ENCODE data around the gene CUL1. TPM values are rescaled to one million over a fixed set of nuclear protein-coding genes. Genes with fewer than 3 reads are reported as not detected.

CUL1 gene
- total RNA-seq, 1 experiment from 2014 or later = 88.2 TPM

DNA sequence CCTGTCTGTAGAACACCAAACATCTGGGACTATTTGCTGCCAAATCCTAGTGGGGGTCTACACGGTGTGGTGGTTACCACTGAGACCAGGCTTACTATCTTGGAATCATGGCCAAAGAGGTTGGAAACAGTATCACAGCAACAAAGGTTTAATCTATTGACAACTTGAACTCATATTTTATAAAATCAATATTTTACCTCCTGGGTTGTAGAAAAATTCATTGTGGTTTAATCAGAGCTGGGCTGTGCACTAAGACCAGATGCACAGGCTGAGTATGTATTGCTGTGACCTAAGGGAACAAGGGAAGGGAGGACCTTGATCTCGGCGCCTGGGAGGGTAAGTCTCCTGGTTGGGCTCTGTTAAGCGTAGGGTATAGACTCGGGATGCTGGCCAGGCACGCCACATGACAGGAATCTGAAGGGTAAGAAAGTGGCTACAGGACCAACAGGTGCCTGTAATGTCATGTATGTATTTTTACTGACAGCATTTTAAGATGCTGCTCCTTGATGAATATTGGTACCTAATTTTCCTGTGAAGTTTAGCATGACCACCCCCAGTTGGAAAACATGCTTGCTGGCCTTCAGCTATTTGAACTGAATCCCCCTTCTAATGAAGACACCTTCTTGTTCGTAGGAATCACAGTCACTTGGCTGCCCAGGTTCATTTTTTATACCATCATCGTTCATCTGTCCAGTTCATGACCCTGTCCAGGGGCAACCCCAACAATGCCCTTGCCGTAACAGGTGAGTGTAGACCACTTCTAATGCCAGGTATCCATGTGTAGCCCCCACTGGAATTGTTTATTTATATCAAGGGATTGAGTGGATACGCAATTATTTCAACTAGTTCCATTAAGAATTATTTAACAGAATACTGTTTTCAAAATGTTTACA lies 105.9 kb downstream of the CUL1 start:
- DNase-seq (ENCODE audit: low read depth) = no peak

DNA sequence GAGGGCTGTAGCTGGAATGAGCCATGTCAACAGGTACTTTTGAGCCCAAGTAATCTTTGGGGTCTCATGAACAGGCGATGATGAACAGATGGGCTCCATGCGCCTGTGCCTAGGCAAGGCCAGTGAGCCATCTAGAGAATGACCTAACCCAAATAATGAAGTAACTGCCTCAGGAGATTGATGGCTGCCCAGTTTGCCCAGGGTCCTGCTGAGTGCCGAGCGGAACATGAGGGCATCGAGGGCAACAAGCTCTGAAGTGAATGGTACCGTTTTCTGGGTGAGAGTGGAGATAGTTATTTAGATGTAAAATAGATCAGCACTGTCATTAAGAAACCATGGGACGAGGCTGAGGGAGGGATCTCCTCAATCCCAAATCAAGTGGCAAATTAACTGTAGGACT lies 107.5 kb downstream of the CUL1 start:
- DNase-seq (ENCODE audit: low read depth) = no peak

DNA sequence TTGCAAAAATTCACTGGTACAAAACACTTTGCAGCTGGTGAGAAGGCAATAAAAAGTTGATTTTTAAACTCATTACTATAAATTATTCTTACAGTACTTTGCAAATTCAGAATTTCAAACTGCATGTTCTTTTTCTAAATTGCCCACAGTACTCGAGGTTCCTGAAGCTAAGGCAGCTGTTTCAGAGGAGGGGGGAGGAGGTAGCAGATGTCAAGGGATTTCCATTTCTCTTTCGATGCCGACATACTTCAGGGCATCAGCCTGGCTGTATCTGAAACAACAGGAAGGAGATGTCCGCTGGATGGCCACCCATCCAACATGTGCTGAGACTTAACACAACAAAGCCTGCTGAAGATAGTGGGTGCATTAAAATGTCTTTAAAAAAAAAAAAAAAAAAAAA lies 108.7 kb downstream of the CUL1 start:
- peak; percentile 64 for DNase-seq (ENCODE audit: low read depth)

DNA sequence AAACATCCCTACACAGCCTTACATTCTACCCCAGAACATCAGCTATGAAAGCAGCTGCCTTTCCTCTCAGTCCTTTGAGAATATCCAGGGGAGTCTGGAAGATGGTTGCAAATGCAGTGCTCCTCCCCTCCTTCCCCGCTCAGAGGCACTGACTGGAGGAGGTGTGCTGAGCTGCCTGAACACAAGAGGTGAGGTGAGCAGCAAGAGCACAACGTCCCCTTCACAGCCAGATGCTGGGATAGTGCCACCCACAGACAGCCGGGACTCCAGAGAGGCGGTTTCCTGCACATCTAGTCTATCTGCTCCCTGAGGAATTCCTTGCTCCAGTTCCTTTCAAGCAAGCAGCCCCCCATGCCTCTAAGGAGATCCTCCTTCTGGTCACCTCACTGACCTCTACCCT lies 111.2 kb downstream of the CUL1 start:
- no peak for DNase-seq (ENCODE audit: low read depth)

DNA sequence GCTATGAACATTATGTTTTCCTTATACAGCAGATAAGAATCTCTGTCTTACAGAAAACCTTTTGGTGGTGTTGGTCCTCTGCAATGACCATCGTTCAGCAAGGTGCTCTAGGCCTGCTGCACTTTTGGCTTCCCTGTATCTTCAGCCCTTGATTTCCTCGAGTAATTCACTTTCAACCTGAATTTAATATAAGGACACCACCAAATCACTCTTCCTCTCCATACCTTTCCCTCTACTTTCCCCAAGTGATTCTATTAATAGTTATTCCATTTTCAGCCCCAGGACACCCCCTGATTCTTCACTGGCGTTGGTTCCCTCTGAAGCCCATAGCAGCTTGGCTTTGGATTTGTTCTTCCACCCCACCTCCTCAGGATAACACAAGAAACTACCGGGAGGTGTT lies 113.2 kb downstream of the CUL1 start:
- DNase-seq (ENCODE audit: low read depth) = no peak

DNA sequence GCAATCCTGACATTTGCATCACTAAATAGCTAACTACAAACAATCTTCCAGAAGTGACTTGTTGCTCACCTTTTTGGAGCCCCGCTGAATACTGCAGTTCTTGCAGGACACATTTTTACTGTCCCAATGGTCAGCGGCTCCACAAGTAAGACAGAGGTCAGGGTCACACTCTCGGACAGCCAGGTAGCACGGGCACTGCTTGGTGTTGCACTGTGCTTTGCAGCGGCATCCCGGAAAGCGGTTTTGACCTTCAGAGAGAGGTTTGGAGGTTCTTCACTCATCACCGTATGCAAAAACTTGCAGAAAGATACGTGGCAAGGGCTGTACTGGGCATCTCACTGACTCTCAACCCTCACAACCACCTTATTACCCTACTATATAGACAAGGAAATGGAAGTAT lies 115.2 kb downstream of the CUL1 start:
- DNase-seq (ENCODE audit: low read depth) = no peak

DNA sequence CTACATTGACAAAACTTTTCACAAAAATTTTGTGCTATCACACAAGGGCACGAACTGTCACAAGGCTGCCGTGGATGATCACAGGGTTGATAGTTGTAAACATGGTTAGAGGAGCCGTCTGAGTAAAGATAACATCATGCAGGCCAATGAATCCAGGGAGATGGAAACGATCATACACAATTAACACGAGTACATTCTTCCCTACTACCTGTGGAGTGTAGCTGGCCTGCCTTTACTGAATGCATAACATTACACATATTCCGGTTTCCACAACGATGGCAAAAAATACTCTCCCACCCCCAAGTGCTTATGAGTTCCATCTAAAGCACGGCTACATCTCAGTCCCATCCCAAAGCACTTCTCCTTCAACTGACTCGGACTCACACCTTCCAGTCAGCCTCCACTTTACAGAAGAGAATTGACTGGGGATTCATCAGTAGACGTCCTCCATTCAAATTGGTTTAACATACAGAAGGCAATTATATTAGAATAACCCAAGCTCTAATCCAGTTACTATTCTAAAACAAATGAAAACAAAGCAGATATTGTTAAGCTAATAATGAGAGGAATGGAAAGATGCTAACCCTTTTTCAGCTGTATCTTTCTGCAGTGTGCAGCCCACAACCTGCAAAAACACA lies 116.3 kb downstream of the CUL1 start:
- no peak for DNase-seq (ENCODE audit: low read depth)

DNA sequence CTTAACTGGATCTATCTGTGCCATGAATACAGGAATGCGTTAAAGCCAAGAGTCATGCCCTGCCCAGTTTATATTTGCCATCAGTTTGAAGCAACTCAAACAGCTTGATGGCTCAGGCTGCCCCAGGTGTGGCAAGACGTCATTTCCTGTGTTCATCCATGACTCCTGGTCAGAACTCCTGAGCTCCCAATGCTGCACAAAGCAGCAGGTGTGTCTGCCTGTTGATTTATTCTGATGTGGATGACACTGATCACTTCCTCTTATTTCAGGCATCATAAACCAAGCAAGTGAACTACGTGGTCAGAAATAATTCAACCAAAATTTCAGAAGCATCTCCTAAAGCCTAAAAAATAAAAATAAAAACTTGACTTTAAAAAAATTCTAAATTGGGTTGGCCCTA lies 116.9 kb downstream of the CUL1 start:
- no peak for DNase-seq (ENCODE audit: low read depth)

DNA sequence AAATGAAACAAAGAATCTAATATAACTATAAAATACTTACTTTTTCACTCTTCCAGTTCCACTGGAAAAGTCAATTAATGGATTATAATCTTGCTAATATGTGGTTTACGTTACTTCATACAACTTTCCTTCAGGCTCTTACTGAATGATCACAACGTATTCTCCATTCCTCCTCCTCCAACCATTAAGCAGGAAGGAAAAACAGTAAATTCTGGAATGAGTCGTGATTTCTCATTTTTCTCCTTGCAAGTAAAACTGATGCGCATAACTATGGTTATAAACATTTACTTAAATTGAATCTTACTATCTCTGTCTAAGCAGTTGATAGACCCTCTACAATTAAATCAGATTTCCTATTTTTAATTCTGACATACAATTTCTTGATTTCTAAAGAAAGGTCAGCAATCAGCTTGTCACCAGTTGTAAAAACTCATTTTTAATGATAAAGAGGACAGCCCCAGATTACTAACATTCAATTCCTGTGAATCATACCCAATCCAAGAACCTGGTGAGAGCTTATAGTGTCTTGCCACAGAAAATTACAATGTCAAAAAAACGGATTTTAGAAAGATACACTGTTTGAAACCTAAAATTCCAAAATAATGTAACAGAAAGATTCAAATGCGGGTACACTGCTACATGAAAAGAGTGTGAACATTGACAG lies 121.1 kb downstream of the CUL1 start:
- DNase-seq (ENCODE audit: low read depth) = peak; percentile 56

DNA sequence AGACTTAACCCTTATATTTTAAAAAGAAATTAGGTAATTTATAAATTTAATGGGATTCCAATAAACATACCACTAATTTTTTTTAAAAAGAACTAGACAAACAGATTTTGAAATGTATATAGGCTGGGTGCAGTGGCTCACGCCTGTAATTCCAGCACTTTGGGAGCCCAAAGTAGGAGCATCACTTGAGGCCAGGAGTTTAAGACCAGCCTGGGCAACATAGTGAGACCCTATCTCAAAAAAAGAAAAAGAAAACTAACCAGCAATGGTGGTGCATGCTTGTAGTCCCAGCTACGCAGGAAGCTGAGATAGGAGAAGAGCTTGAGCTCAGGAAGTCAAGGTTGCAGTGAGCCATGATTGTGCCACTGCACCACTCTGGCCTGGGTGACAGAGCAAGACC lies 122.7 kb downstream of the CUL1 start:
- DNase-seq (ENCODE audit: low read depth) = no peak

DNA sequence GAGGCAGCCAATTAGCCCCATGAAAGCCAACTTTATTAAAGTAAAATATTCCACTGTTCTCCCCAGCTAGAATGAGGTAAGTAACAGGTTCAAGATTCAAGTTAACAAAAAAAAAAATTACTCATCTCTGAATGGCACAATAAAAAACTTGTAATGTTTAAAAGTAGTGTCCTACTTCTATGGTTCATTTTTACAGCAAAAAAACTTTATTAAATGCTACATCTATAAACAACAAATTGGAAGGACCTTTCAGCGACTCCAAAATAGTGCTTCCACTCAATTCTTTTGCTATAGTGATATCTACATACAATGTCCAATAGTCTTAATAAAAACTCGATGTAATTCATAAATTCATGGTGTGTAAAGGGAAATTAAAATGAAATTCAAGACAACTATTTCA lies 126.2 kb downstream of the CUL1 start:
- DNase-seq (ENCODE audit: low read depth) = no peak

DNA sequence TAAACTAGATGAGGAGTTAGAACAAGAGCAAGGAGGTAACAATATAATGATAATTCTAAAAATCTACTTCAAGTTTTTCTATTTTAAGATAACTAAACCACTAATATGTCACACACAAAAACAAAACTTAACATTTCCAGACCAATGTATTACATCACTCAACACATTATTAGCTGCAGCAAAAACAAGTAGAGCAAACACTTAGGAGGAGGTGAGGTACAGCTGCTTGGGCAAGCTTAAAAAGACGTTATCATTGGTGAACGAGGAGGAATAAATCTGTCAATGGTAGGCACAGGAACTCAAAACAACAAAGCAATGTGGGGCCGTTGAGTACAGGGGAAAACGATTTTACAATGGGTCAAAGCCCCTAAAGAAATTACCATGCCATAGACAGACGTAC lies 126.6 kb downstream of the CUL1 start:
- DNase-seq (ENCODE audit: low read depth) = no peak

DNA sequence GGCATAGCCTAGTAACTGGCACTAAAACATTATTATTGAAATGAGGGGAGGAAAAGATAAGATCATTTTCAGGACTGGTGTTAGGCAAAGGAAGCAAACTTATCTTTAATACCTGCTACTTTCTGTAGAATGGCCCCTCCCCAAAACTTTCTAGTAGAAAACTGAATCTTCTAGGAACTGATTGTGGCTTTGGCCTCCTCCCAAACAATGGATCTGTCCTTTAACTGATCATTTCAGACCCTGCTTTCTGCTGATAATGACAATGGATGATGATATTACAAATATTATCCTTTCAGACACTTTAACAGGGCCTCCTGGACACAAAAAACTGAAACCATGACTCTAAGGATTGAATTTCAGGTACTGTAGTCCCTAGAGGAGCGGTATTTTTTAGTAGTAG lies 130.3 kb downstream of the CUL1 start:
- no peak for DNase-seq (ENCODE audit: low read depth)

DNA sequence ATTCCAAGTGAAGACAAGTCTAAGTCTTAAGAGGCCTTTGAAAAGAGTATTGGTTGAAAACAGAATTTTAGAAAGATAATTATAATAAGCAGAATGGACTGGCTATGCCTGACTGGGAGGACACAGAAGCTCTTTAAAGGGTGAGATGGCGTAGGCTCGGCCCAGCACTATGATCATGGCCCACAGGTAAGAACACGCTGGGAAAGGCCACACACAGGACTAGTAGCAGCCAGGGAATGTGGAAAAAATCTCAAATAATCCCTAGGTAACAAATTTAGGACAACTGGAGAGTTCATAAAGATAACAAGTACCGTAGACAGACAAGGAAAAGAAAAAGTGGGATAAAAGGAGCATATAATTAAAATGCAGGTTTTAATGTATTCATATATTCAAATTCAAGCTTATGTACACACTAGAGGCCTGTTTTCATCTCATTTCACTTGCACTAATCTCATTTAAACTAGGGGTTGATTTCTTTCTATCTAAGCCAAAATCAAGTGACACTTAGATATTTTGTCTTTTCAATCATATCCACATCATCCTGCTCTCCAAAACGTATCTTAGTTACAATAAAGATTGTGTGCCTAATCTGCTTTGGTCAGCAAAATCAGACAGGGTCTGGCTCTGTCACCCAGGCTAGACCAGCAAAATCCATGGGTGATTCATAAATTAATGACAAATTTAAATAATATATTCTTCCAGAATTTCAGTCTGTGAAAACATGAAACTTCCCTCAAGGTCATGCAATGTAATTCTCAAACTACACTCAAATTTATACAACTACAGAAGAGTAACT lies 132.4 kb downstream of the CUL1 start:
- no peak for DNase-seq (ENCODE audit: low read depth)

DNA sequence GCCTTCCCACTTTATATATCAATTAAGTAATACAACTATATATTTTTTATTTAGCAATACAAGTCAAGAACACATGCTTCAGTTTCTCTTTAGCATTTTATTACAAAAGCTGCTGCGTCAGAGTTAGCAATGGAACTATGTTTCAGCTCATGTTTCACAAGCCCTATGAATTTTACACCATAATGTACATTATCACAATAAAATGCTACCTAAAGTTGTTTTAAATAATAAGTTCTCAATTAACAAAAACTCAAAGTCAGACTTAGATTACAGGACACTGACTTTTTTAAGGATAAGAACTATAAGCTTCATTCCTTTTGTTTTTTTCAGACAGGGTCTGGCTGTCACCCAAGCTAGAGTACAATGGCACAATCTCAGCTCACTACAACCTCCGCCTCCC lies 133.1 kb downstream of the CUL1 start:
- no peak for DNase-seq (ENCODE audit: low read depth)

DNA sequence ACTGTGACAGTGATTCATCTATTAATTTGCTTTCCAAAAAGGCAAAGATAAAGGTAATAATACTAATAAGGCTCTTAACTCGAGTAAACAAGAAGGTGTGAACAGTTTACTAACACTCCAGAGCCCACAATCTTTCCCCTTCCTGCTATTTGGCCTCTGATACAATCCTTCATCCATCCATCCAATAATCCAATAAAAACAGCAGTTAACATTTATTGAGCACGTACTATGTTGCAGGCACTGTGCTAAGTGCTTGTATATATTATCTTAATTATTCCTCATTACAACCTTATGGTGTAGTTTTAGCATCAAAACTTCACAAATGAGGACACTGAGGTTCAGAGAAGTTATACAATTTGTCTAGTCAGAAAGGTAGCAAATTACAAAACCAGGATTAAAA lies 135.9 kb downstream of the CUL1 start:
- no peak for DNase-seq (ENCODE audit: low read depth)

DNA sequence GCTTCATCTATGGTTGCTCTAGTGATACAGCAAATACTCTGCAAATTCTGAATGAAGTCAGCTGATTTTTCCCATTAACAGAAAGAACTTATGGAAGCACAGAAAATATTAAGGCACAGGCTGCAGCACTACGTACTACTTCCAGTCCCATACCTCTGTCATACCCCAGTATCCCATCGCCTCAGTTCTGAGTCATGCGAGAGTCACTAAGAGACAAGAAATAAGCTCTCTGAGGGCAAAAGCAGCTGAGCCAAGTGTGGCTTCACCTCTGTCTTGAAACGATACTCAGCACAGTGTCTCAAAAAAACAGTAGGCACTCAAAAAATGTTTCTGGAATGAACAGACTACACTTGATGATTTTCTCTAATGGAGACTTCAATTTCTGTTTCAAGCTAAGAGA lies 137.2 kb downstream of the CUL1 start:
- DNase-seq (ENCODE audit: low read depth) = peak; percentile 32

DNA sequence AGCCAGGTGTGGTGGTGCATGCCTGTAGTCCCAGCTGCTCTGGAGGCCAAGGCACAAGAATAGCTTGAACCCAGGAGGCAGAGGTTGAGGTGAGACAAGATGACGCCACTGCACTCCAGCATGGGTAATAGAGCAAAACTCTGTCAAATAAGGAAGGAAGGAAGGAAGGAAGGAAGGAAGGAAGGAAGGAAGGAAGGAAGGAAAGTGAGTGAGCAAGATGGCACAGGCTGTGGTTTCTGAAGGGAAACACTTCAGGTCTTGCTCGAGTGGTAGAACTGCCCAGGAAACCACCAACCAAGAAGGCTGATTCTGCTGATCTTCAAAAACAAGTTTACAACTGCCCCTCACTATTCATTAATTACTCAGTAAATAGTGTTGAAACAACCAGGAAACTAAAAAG lies 140.2 kb downstream of the CUL1 start:
- DNase-seq (ENCODE audit: low read depth) = no peak

DNA sequence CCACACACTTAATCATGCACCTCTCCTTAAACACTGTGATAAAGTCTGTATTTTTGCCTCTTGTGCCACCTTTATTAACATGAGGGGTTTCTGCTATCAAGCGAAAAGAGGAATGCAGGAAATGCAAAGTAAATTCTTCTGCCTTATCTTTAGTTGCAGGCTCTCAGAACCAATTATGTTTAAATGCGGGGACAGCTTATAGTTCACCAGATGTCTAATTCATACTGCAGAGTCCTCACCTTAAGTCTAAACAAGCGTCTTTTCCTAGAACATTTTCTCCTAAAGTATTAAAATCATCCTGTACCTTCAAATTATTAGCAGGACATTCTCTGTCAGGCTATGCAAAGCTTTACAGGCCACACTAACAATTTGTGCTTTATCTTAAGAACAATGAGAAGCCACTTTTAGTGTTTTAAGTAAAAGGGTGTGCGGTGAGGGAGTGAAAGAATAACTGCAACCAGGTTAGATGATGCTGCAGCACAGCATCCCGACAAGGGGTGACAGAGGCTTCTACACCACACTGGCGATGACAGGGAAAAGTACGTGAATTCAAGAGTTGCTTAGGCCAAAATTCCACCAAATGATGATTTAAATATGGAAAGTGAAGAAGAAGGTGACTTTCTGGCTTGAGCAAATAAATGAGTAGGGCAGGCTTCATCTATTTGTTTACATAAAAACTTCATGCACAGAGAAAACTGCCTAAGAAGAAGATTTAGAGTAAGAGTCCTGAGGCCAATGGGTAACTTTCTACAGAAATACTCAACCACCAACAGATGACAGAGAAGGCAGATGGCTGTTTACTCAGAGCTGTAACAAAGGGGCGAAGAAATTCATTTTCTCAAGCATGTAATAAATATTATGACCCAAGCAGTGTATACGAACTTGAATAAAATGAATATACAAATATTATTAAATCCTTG lies 149.4 kb downstream of the CUL1 start:
- no peak for DNase-seq (ENCODE audit: low read depth)

DNA sequence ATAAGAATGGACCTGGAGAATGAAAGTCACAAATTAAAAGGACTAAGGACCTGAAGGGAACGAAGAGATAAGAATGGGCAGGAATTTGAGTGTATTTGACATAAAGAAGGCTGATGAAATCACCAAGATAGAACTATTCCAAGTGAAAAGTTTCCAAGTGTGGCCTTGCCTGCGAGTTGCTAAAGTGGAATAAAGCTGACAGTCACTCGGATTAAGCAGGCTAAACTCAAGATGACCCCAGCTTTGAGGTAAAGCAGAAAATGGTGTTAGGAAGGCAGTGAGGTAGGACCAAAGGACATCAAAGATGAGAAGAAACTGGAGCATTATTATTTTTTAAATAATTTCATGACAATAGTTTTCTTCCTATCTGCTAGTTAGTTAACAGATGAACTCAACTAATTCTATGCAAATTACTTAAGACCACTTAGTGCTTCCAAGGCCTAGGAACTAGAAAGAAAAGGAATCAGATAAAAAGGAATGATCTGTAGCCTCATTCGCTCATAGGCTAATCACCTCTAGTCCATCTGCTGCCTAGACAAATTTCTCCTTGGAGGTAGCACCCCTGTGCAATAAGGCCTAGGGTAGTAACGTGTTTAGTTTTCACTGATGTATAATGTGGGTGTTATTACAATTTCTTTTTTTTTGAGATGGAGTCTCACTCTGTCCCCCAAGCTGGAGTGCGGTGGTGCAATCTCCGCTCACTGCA lies 150.8 kb downstream of the CUL1 start:
- no peak for DNase-seq (ENCODE audit: low read depth)

Data from LHCN-M2 (cell line).